ENCODE results near the gene ETFRF1. TPM values are rescaled to one million over a fixed set of nuclear protein-coding genes. Genes with fewer than 3 reads are reported as not detected.

ETFRF1 gene
- polyA plus RNA-seq, 6 donors from 2014 or later: 29.9 to 67.1 (median 39.5) TPM

DNA sequence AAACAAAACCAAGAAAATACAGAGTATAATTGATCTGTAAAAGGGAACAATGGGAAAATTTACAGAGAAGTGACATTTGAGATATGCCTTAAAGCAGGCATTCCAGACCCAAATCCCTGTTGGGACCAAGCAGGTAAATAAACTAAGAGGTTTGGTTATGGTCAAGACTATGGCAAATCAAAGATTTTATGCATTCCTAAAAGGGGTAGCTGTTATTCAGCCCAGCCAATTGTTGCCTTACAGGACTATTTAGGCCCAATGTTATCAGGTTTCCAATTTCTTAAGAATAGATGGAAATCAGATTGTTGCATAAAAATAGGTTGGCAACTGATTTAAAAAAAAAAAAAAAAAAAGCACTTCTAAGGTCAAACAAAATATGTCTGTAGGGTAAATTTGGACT, 5.4 kb upstream of the ETFRF1 start:
- Mint-ChIP-seq H3K4me3 (no peak overlapping the region), H3K9me3 (no peaks in the 10 kb centered on the region), H3K27ac (peak overlapping the region in 1 of 6 donors; percentile 83), H3K36me3 (no peaks in the 10 kb centered on the region), H3K27me3 (no peaks in the 10 kb centered on the region), H3K4me1 (peaks cover 9 to 14% (median 12%) of the 10 kb centered on the region in 3 donors)
- DNase-seq: no peak
- no peak for ATAC-seq (ENCODE audit: low read depth in 2 of 2)

DNA sequence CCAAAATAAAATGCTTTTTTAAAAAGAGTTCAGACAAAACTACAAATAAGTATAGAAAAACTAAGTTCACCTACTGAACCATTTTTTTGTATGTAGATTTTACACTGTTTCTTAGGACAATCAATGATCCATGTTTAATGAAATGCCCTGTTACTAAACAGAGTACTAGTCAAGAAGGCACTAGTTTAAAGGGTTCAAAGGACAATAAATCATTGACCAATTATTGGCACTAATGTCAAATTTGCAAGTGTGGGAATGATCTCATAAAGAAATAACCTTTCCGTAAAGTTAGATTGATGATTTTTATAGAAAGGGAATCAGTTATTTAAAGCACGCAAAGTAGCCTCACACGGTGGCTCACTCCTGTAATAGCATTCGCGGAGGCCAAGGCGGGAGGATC, 4.2 kb upstream of the ETFRF1 start:
- Mint-ChIP-seq H3K27ac (peak overlapping the region in 1 of 6 donors; percentile 22), H3K9me3 (no peaks in the 10 kb centered on the region), H3K4me1 (peaks cover 18 to 25% (median 23%) of the 10 kb centered on the region in 3 donors), H3K36me3 (no peaks in the 10 kb centered on the region), H3K4me3 (peak overlapping the region in 1 of 8 donors; percentile 12), H3K27me3 (no peaks in the 10 kb centered on the region)
- DNase-seq (no peak), ATAC-seq (ENCODE audit: low read depth in 2 of 2) (no peak)

DNA sequence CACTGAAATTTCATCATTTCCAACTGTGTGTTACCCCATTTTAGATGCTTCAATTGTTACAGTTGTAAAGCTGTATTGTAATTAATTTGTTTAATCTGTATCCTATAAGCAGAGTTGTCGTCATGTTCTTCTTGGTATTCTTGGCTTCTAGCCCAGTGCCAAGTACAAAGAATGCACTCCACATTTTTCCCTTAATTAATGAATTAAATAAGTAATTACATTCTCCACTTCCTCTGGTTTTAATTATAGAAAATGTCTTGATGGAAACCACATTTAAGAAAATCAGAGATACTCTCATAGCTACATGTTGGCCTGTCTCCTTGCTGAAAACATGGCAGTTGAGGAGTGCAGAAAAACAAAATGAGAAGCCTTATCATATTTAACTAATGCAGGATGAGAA, 823 bp upstream of the ETFRF1 start:
- H3K9me3 Mint-ChIP-seq: no peaks in the 10 kb centered on the region
- no peaks in the 10 kb centered on the region for H3K27me3 Mint-ChIP-seq
- peak overlapping the region; percentile 95 to 99 (median 98) for H3K4me3 Mint-ChIP-seq
- ATAC-seq (ENCODE audit: low read depth in 2 of 2) (no peak), DNase-seq (no peak)
- H3K36me3 Mint-ChIP-seq: no peaks in the 10 kb centered on the region
- peaks cover 19 to 40% (median 26%) of the 10 kb centered on the region in 3 donors for H3K4me1 Mint-ChIP-seq
- H3K27ac Mint-ChIP-seq: peak overlapping the region; percentile 96 to 99 (median 98)

GRCh38 chr12:25194722-25195055, 348 bp upstream of the ETFRF1 start:
- no peaks in the 10 kb centered on the region for H3K27me3 Mint-ChIP-seq
- no peak for ATAC-seq (ENCODE audit: low read depth in 2 of 2)
- DNase-seq: no peak
- peak overlapping the region; percentile 95 to 99 (median 98) for H3K4me3 Mint-ChIP-seq
- peak overlapping the region; percentile 96 to 99 (median 98) for H3K27ac Mint-ChIP-seq
- H3K36me3 Mint-ChIP-seq: no peaks in the 10 kb centered on the region
- peaks cover 19 to 41% (median 29%) of the 10 kb centered on the region in 3 donors for H3K4me1 Mint-ChIP-seq
- no peaks in the 10 kb centered on the region for H3K9me3 Mint-ChIP-seq

- Mint-ChIP-seq H3K27me3 (no peaks in the 10 kb centered on the region), H3K4me1 (peaks cover 29 to 50% (median 47%) of the 10 kb centered on the region in 3 donors), H3K9me3 (no peaks in the 10 kb centered on the region), H3K27ac (peak overlapping the region in 2 of 6 donors; percentile 47 to 87), H3K36me3 (no peaks in the 10 kb centered on the region), H3K4me3 (peak overlapping the region in 3 of 8 donors; percentile 33 to 97 (median 47))
- ATAC-seq (ENCODE audit: low read depth in 2 of 2) (no peak), DNase-seq (no peak)
Measured at GRCh38 chr12:25197608-25198007, 2.6 kb downstream of the ETFRF1 start.

- Mint-ChIP-seq H3K36me3 (no peaks in the 10 kb centered on the region), H3K27ac (peak overlapping the region in 2 of 6 donors; percentile 3 to 68), H3K4me3 (no peak overlapping the region), H3K4me1 (peaks cover 24 to 35% (median 34%) of the 10 kb centered on the region in 3 donors), H3K27me3 (no peaks in the 10 kb centered on the region), H3K9me3 (no peaks in the 10 kb centered on the region)
- DNase-seq (no peak), ATAC-seq (ENCODE audit: low read depth in 2 of 2) (no peak)
Measured at GRCh38 chr12:25200703-25201102, 5.7 kb downstream of the ETFRF1 start.

- DNase-seq (no peak), ATAC-seq (ENCODE audit: low read depth in 2 of 2) (no peak)
- Mint-ChIP-seq H3K36me3 (no peaks in the 10 kb centered on the region), H3K27me3 (no peaks in the 10 kb centered on the region), H3K27ac (peak overlapping the region in 2 of 6 donors; percentile 4 to 76), H3K4me3 (no peak overlapping the region), H3K9me3 (no peaks in the 10 kb centered on the region), H3K4me1 (peaks cover 18 to 29% (median 21%) of the 10 kb centered on the region in 3 donors)
Measured at GRCh38 chr12:25202137-25202536, 7.1 kb downstream of the ETFRF1 start.

DNA sequence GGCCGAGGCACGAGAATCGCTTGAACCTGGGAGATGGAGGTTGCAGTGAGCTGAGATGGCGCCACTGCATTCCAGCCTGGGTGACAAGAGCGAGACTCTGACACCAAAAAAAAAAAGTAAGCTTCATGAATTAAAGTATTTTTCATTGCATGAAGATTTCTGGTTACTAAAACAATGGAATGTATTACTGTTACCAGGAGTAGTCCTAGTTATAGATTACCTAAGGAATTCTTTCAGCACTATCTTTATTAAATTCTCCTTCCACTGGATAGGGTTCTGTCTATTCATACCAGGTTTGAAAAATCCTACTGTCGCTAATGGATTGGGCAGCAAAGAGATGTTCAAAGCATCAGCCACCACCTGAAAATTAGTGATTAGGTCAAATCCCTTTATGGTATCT, 12.4 kb downstream of the ETFRF1 start:
- H3K27me3 Mint-ChIP-seq: no peaks in the 10 kb centered on the region
- H3K27ac Mint-ChIP-seq: peak overlapping the region in 1 of 6 donors; percentile 39
- ATAC-seq (ENCODE audit: low read depth in 2 of 2) (no peak), DNase-seq (no peak)
- H3K9me3 Mint-ChIP-seq: no peaks in the 10 kb centered on the region
- H3K4me1 Mint-ChIP-seq: peaks cover 1 to 5% (median 3%) of the 10 kb centered on the region in 3 donors
- peaks cover 0 to 3% of the 10 kb centered on the region in 2 donors for H3K36me3 Mint-ChIP-seq
- H3K4me3 Mint-ChIP-seq: no peak overlapping the region

DNA sequence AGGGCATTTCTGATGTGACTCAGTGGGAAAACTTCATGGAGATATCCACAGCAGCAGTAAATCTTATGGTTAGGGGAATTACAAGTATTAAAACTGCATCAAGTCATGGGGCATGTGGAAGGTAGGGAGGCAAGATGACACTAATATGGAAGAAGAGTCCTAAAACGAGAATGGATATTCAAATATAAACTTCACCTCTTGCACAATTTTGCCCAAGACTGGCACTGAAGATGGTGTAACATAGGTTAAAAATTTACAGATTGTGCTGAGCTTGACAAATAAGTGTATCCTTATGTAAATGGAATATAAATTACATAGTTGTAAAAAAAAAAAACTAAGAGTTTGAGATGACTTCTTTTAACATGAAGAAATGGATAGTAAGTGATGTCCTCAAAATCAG, 12.8 kb downstream of the ETFRF1 start:
- Mint-ChIP-seq H3K9me3 (no peaks in the 10 kb centered on the region), H3K27me3 (no peaks in the 10 kb centered on the region), H3K36me3 (peaks cover 0 to 3% of the 10 kb centered on the region in 2 donors), H3K27ac (peak overlapping the region in 1 of 6 donors; percentile 39), H3K4me3 (no peak overlapping the region), H3K4me1 (peaks cover 0 to 3% (median 0%) of the 10 kb centered on the region in 3 donors)
- ATAC-seq (ENCODE audit: low read depth in 2 of 2): no peak
- no peak for DNase-seq

DNA sequence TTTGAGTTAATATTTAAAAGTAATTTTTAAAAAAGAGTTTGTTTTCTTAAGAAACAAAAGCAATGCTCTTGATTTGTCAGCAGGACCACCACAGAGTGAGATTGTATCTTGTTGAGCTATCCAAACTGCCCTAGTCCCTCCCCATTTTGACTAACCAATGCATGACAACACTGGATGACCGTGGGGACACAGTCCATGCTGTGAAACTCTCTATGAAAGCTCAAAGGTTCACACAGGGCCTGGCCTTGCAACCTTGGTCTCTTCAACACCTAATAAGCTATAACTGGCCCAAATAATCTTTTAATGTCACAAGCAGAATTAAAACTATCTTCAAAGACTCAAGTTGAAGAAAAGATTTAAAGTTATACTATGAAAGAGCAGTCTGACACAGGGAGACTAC, 13.5 kb downstream of the ETFRF1 start:
- ATAC-seq (ENCODE audit: low read depth in 2 of 2) (no peak), DNase-seq (no peak)
- peak overlapping the region in 1 of 8 donors; percentile 6 for H3K4me3 Mint-ChIP-seq
- no peaks in the 10 kb centered on the region for H3K4me1 Mint-ChIP-seq
- peaks cover 0 to 3% of the 10 kb centered on the region in 2 donors for H3K36me3 Mint-ChIP-seq
- peak overlapping the region in 1 of 6 donors; percentile 51 for H3K27ac Mint-ChIP-seq
- H3K27me3 Mint-ChIP-seq: no peaks in the 10 kb centered on the region
- H3K9me3 Mint-ChIP-seq: no peaks in the 10 kb centered on the region

DNA sequence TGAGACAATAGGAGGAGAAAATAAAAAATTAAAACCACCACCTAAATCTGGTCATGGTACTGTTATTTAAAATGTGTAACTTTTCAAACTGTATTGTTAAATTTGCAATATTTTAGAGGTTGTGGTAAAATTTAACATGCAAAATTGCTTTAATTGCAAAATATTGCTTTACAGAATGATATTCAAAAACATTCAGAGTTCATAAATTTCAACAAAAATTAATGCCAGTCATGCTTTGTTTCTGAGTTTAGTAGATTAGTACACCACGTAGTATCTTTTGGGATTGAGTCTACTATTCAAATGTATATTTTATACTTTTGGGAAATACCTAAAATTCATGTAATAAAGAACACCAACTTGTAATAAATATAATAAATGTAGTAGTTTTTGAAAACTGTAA, 18.3 kb downstream of the ETFRF1 start:
- H3K27ac Mint-ChIP-seq: no peak overlapping the region
- ATAC-seq (ENCODE audit: low read depth in 2 of 2): no peak
- no peaks in the 10 kb centered on the region for H3K9me3 Mint-ChIP-seq
- H3K27me3 Mint-ChIP-seq: no peaks in the 10 kb centered on the region
- no peaks in the 10 kb centered on the region for H3K4me1 Mint-ChIP-seq
- peaks cover 0 to 3% of the 10 kb centered on the region in 2 donors for H3K36me3 Mint-ChIP-seq
- DNase-seq: no peak
- H3K4me3 Mint-ChIP-seq: no peak overlapping the region

DNA sequence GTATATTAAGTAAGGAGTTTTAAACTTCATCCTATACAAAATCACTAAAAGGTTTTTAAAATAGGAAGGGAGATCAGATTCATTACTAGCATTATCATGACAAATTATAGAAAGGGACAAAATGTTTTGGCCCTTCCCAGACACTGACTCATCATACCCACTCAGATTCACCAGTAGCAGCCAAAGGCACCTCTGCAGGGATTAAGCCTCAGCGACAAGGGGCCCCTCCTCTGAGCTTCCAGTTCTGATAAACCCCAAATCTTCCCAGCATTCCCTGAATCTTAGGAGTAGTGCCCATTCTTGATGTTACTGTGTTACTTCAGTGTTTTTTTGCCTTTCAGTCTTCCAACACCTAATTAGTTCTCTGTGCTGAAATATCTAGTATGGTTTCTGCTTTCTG, 41.2 kb downstream of the ETFRF1 start:
- DNase-seq (no peak), ATAC-seq (ENCODE audit: low read depth in 2 of 2) (no peak)
- Mint-ChIP-seq H3K4me3 (no peak overlapping the region), H3K27me3 (no peaks in the 10 kb centered on the region), H3K4me1 (peaks cover 0 to 10% (median 10%) of the 10 kb centered on the region in 3 donors), H3K27ac (no peak overlapping the region), H3K36me3 (peaks cover 9 to 17% of the 10 kb centered on the region in 2 donors), H3K9me3 (no peaks in the 10 kb centered on the region)

GRCh38 chr12:25236626-25237025, 41.6 kb downstream of the ETFRF1 start:
- ATAC-seq (ENCODE audit: low read depth in 2 of 2) (no peak), DNase-seq (no peak)
- Mint-ChIP-seq H3K4me3 (no peak overlapping the region), H3K27ac (peak overlapping the region in 1 of 6 donors; percentile 48), H3K27me3 (no peaks in the 10 kb centered on the region), H3K4me1 (peaks cover 0 to 12% (median 10%) of the 10 kb centered on the region in 3 donors), H3K36me3 (peaks cover 9 to 17% of the 10 kb centered on the region in 2 donors), H3K9me3 (no peaks in the 10 kb centered on the region)

DNA sequence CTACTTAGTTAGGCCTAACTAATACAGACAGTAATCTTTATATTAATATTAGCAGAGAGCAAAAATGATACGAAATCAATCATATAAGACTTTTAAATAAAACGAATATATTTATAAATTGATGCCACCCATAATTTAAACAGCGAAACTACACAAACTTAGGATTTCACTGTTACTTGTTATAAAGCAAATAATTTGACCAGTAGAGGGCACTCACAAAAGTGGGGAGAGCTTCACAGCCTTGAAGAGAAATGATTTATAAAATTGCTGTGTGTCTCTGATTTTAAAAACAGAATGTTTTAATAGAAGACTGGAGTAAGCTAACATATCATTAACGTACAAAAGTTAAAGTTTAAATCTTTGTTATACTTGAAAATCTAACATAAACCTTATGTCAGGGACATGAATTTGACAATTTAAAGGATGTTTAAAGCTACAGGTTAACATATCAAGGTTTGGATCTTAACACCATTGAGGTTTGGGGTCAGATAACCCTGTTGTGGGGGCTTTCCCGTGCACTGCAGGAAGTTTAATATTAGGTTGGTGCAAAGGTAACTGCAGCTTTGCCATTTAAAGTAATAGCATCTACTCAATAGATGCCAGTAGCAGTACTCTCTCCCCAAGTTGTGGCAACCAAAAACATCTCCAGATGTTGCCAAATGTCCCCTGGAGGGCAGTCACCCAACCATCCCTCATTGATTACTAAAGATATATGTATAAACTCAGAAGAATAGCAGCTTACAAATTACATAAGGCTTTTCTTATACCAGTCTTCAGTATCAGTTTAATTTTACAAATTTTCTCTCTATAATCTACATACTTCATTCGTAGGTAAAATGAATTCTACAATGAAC, 46.4 kb downstream of the ETFRF1 start:
- ATAC-seq (ENCODE audit: low read depth in 2 of 2) (peak; percentile 77 to 79), DNase-seq (peak; percentile 50)
- Mint-ChIP-seq H3K36me3 (peaks cover 9 to 15% of the 10 kb centered on the region in 2 donors), H3K27me3 (no peaks in the 10 kb centered on the region), H3K4me3 (no peak overlapping the region), H3K9me3 (no peaks in the 10 kb centered on the region), H3K27ac (peak overlapping the region in 2 of 6 donors; percentile 38 to 72), H3K4me1 (peaks cover 7 to 18% (median 11%) of the 10 kb centered on the region in 3 donors)

Measured in naive B cell (primary cell).